Hepatocyte (in vitro differentiated cells): Measurements from ENCODE around the gene LNX1.

ENCODE experiments used
- CTCF ChIP-seq: fragments of 200-600 bp; sonication (generic); IDR thresholded peaks from 2 replicates; pipeline ENCODE4 v1.5.1; 2016; ENCODE audit warnings: antibody characterized with exemption, mild to moderate bottlenecking; ENCODE audit not compliant: poor library complexity
- EZH2 ChIP-seq: fragments of 200-600 bp; sonication (generic); IDR thresholded peaks from 2 replicates; pipeline ENCODE4 v1.6.1; 2016; ENCODE audit warnings: antibody characterized with exemption, mild to moderate bottlenecking, borderline replicate concordance
- EZH2phosphoT487 ChIP-seq: fragments of 200-600 bp; sonication (generic); IDR thresholded peaks from one replicate; pipeline ENCODE4 v1.6.1; 2018; ENCODE audit warnings: antibody characterized with exemption, mild to moderate bottlenecking, low read depth, moderate library complexity; ENCODE audit not compliant: unreplicated experiment, severe bottlenecking

- TF ChIP-seq CTCF, result no peak
- no peak for TF ChIP-seq EZH2
- TF ChIP-seq EZH2phosphoT487, result no peak
Observed at GRCh38 chr4:53571936-53572599, 19.2 kb downstream of the LNX1 start.
